CD14-positive monocyte (primary cell): ENCODE measurements around the gene ARHGAP32. TPM values are rescaled to one million over a fixed set of nuclear protein-coding genes. Genes with fewer than 3 reads are reported as not detected.

Source experiments
- DNase-seq, 3 donors: peaks; one replicate each; pipeline ENCODE4 v3.0.0-alpha.2; 2011 to 2022
- H2AFZ ChIP-seq: 2 replicates; pipeline ENCODE4 v1.6.0; 2012; ENCODE audit warnings: mild to moderate bottlenecking, low read depth, low read length, inconsistent platforms; ENCODE audit not compliant: insufficient read depth, poor library complexity, severe bottlenecking
- H3K27ac ChIP-seq, 2 donors: 1 replicate in 1 of 2; 2 replicates in 1 of 2; pipeline ENCODE4 v1.5.1; 2012 to 2013; ENCODE audit warnings: low read length in 2 of 2, control low read depth in 1 of 2, inconsistent platforms in 1 of 2, low read depth in 1 of 2, mild to moderate bottlenecking in 1 of 2
- H3K27me3 ChIP-seq, 2 donors: one replicate each; pipeline versions ENCODE4 v1.6.0 to v1.6.1; 2011 to 2013; ENCODE audit warnings: low read length in 2 of 2; ENCODE audit not compliant: control insufficient read depth in 2 of 2, insufficient read depth in 2 of 2
- H3K36me3 ChIP-seq, 2 donors: replicated peaks in 1 of 2; 1 replicate in 1 of 2; 2 replicates in 1 of 2; pipeline versions ENCODE4 v1.5.1 to v1.6.1; 2012 to 2013; ENCODE audit warnings: low read length in 2 of 2, control low read depth in 1 of 2, inconsistent platforms in 1 of 2, mild to moderate bottlenecking in 1 of 2; ENCODE audit not compliant: insufficient read depth in 2 of 2, control insufficient read depth in 1 of 2
- H3K4me1 ChIP-seq, 2 donors: 1 replicate in 1 of 2; 2 replicates in 1 of 2; pipeline versions ENCODE4 v1.5.1 to v1.6.1; 2012 to 2013; ENCODE audit warnings: low read length in 2 of 2, control low read depth in 1 of 2, inconsistent platforms in 1 of 2, mild to moderate bottlenecking in 1 of 2, moderate library complexity in 1 of 2; ENCODE audit not compliant: insufficient read depth in 2 of 2, control insufficient read depth in 1 of 2
- H3K4me2 ChIP-seq: replicated peaks from 2 replicates; pipeline ENCODE3; 2012; ENCODE audit warnings: low read length, moderate library complexity, mild to moderate bottlenecking; ENCODE audit not compliant: poor library complexity, severe bottlenecking; ENCODE audit errors: extremely low read depth
- H3K4me3 ChIP-seq, 3 experiments: fragments of 200-600 bp in 1 of 3; sonication (generic) in 1 of 3; replicated peaks in 1 of 3; 1 replicate in 2 of 3; 2 replicates in 1 of 3; pipeline ENCODE4 v1.5.1; 2011 to 2013; ENCODE audit warnings: low read length in 3 of 3, mild to moderate bottlenecking in 3 of 3, control low read depth in 2 of 3, low read depth in 2 of 3, inconsistent platforms in 1 of 3, moderate library complexity in 1 of 3
- H3K79me2 ChIP-seq: 2 replicates; pipeline ENCODE4 v1.6.0; 2012; ENCODE audit warnings: mild to moderate bottlenecking, control low read depth, inconsistent platforms, low read length, moderate library complexity; ENCODE audit not compliant: insufficient read depth
- H3K9ac ChIP-seq: 2 replicates; pipeline ENCODE4 v1.6.0; 2017; ENCODE audit warnings: low read length, mild to moderate bottlenecking; ENCODE audit not compliant: insufficient read depth, poor library complexity, severe bottlenecking
- H3K9me3 ChIP-seq, 2 donors: replicated peaks in 1 of 2; 1 replicate in 1 of 2; 2 replicates in 1 of 2; pipeline versions ENCODE4 v1.5.1 to v1.6.1; 2012 to 2013; ENCODE audit warnings: low read length in 2 of 2, control low read depth in 1 of 2; ENCODE audit not compliant: control insufficient read depth in 1 of 2, insufficient read depth in 1 of 2
- H4K20me1 ChIP-seq: 2 replicates; pipeline ENCODE4 v1.6.0; 2012; ENCODE audit warnings: mild to moderate bottlenecking, low read length, control low read depth, moderate library complexity; ENCODE audit not compliant: insufficient read depth
- H3K27ac Mint-ChIP-seq, 7 donors: one replicate each; pipeline ENCODE4 v1.8.0; 2020; ENCODE audit warnings: mild to moderate bottlenecking in 7 of 7, mixed read lengths in 7 of 7, moderate library complexity in 6 of 7, inconsistent platforms in 2 of 7
- H3K27me3 Mint-ChIP-seq, 3 donors: one replicate each; pipeline ENCODE4 v1.8.0; 2021 to 2022; ENCODE audit warnings: low read depth in 3 of 3, mild to moderate bottlenecking in 3 of 3, mixed read lengths in 3 of 3, moderate library complexity in 3 of 3, inconsistent platforms in 1 of 3
- H3K36me3 Mint-ChIP-seq, 2 donors: one replicate each; pipeline ENCODE4 v1.8.0; 2020; ENCODE audit warnings: mixed read lengths in 2 of 2, inconsistent platforms in 1 of 2, mild to moderate bottlenecking in 1 of 2
- H3K4me1 Mint-ChIP-seq: one replicate; pipeline ENCODE4 v1.8.0; 2020; ENCODE audit warnings: mild to moderate bottlenecking, mixed read lengths
- H3K4me3 Mint-ChIP-seq, 2 donors: one replicate each; pipeline ENCODE4 v1.8.0; 2020; ENCODE audit warnings: mild to moderate bottlenecking in 2 of 2, mixed read lengths in 2 of 2, moderate library complexity in 1 of 2
- H3K9me3 Mint-ChIP-seq, 7 donors: one replicate each; pipeline ENCODE4 v1.8.0; 2020 to 2022; ENCODE audit warnings: mixed read lengths in 7 of 7, mild to moderate bottlenecking in 6 of 7, moderate library complexity in 6 of 7, inconsistent platforms in 2 of 7
- WGBS: methylation state at CpG from one replicate; pipeline ENCODE4 v1.1.5; 2013; ENCODE audit warnings: missing lambda C conversion rate; ENCODE audit not compliant: insufficient coverage; 5-methylcytosine and 5-hydroxymethylcytosine counted together
- intact Hi-C, 2 donors: fragments of 100-400 bp; cut with micrococcal nuclease; formaldehyde crosslinking; loops; one replicate each; pipeline versions ENCODE4 v1.15.0 to v1.15.1; 2023
- polyA plus RNA-seq, 3 donors: library from polyadenylated mRNA; depleted of rRNA in 1 of 3; unstranded in 2 of 3; stranded (reverse) in 1 of 3; fragments of 300-500 nt in 2 of 3; fragments of >200 nt in 1 of 3; fragmentation: Illumina TruSeq in 2 of 3; gene quantifications; 1 replicate in 2 of 3; 2 replicates in 1 of 3; pipeline ENCODE4 v1.2.3, GENCODE V29; 2012 to 2021
- TF ChIP-seq, protein P1 (sequence below): fragments of 200-600 bp; IDR thresholded peaks from one replicate; pipeline ENCODE4 v1.8.0; 2022; ENCODE audit warnings: antibody characterized with exemption, mild to moderate bottlenecking

Gene ARHGAP32
- polyA plus RNA-seq, 3 donors, result 0.13 to 3.4 (median 0.72) TPM

DNA sequence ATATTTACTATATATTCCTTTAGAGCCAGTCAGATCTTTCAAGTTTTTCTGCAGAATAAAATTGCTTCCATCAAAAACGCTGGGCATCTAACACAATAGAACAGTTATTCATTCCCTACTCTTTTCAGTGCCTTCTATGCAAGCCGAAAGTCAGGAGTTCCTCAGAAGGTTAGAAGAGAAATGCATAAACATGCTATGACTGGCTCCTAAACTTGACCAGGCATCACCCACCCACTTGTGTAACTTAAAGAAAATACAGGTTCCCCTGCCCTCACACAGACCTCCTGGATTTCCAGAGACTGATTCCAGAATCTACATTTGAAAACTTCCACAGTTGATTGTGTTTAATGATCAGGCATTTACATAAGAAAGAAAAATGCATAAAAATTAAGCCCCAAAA is 19.3 kb upstream of the ARHGAP32 start:
- no peaks in the 10 kb centered on the region for H3K9me3 ChIP-seq
- no peak overlapping the region for H3K4me2 ChIP-seq
- H3K27ac ChIP-seq, result no peak overlapping the region
- H2AFZ ChIP-seq, result no peak overlapping the region
- H3K9me3 Mint-ChIP-seq, result peaks cover 0 to 3% (median 0%) of the 10 kb centered on the region in 7 donors
- peaks cover 0 to 1% of the 10 kb centered on the region in 2 donors for H3K36me3 Mint-ChIP-seq
- H3K4me3 Mint-ChIP-seq, result no peak overlapping the region
- TF ChIP-seq, protein P1, sequence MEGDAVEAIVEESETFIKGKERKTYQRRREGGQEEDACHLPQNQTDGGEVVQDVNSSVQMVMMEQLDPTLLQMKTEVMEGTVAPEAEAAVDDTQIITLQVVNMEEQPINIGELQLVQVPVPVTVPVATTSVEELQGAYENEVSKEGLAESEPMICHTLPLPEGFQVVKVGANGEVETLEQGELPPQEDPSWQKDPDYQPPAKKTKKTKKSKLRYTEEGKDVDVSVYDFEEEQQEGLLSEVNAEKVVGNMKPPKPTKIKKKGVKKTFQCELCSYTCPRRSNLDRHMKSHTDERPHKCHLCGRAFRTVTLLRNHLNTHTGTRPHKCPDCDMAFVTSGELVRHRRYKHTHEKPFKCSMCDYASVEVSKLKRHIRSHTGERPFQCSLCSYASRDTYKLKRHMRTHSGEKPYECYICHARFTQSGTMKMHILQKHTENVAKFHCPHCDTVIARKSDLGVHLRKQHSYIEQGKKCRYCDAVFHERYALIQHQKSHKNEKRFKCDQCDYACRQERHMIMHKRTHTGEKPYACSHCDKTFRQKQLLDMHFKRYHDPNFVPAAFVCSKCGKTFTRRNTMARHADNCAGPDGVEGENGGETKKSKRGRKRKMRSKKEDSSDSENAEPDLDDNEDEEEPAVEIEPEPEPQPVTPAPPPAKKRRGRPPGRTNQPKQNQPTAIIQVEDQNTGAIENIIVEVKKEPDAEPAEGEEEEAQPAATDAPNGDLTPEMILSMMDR, result no peak
- H3K36me3 ChIP-seq, result no peaks in the 10 kb centered on the region
- peaks cover 5% of the 10 kb centered on the region for H4K20me1 ChIP-seq
- WGBS, result 100% methylated on average over 2 of the region's 2 CpGs
- H3K27me3 ChIP-seq, result no peaks in the 10 kb centered on the region
- H3K4me1 ChIP-seq, result no peaks in the 10 kb centered on the region
- H3K4me3 ChIP-seq, result no peak overlapping the region
- no peak overlapping the region for H3K9ac ChIP-seq
- H3K27me3 Mint-ChIP-seq, result no peaks in the 10 kb centered on the region
- intact Hi-C loops, result no loop called here
- no peaks in the 10 kb centered on the region for H3K79me2 ChIP-seq
- DNase-seq, result no peak
- H3K27ac Mint-ChIP-seq, result no peak overlapping the region
- peaks cover 7% of the 10 kb centered on the region for H3K4me1 Mint-ChIP-seq

DNA sequence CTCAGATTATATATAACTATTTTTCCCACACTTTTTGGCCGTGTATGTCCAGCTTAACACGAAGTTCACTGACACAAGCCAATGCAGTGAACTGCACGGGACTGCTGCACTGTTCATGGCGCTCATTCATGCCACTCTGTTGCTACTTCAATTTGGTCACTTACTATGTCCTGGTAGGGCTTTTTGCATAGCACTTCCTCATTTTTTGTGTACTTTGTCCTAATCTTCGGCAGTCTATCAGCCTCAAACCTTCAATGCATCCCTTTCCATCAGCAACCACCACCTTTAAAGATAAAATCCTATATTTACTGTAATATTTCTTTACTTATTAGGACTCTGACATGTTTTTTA is 18.7 kb upstream of the ARHGAP32 start:
- peaks cover 5% of the 10 kb centered on the region for H4K20me1 ChIP-seq
- H3K27ac ChIP-seq, result no peak overlapping the region
- TF ChIP-seq, protein P1, result no peak
- H3K4me1 ChIP-seq, result no peaks in the 10 kb centered on the region
- intact Hi-C loops, result no loop called here
- H3K4me1 Mint-ChIP-seq, result peaks cover 7% of the 10 kb centered on the region
- H3K9me3 Mint-ChIP-seq, result peaks cover 0 to 3% (median 0%) of the 10 kb centered on the region in 7 donors
- no peak overlapping the region for H3K4me3 Mint-ChIP-seq
- H3K9me3 ChIP-seq, result no peaks in the 10 kb centered on the region
- no peaks in the 10 kb centered on the region for H3K79me2 ChIP-seq
- H3K4me3 ChIP-seq, result no peak overlapping the region
- DNase-seq, result no peak
- H3K4me2 ChIP-seq, result no peak overlapping the region
- H3K27me3 ChIP-seq, result no peaks in the 10 kb centered on the region
- 93% methylated on average over 4 of the region's 5 CpGs for WGBS
- peaks cover 0 to 1% of the 10 kb centered on the region in 2 donors for H3K36me3 Mint-ChIP-seq
- no peaks in the 10 kb centered on the region for H3K36me3 ChIP-seq
- H3K27me3 Mint-ChIP-seq, result no peaks in the 10 kb centered on the region
- no peak overlapping the region for H3K9ac ChIP-seq
- H3K27ac Mint-ChIP-seq, result peak overlapping the region in 1 of 7 donors; percentile 20
- no peak overlapping the region for H2AFZ ChIP-seq
